Spleen (tissue), 7 donors: Measurements from ENCODE around the gene SLC26A8.

Experiments
- POLR2A ChIP-seq, 3 donors: fragments of 450-650 bp; IDR thresholded peaks; one replicate each; pipeline ENCODE4 v1.5.1; 2017; ENCODE audit warnings: antibody characterized with exemption in 3 of 3, mild to moderate bottlenecking in 1 of 3
- POLR2AphosphoS5 ChIP-seq, 3 donors: sonication (generic); formaldehyde crosslinking; IDR thresholded peaks; one replicate each; pipeline ENCODE4 v1.5.1; 2017; ENCODE audit warnings: antibody characterized with exemption in 3 of 3
- TF ChIP-seq, protein P1 (sequence below), 11 experiments: fragments of 200-600 bp in 7 of 11; fragments of 450-650 bp in 4 of 11; sonication (generic) in 4 of 11; IDR thresholded peaks in 8 of 11; conservative IDR thresholded peaks in 3 of 11; 1 replicate in 7 of 11; 2 replicates in 4 of 11; pipeline versions ENCODE4 v1.4.0 to v1.8.0; 2016 to 2021; ENCODE audit warnings: antibody characterized with exemption in 11 of 11, inconsistent platforms in 4 of 11, mild to moderate bottlenecking in 1 of 11
- donor health status: DM: no; HTN: no; CAD: no; lungs with moderate emphysema.
- donor health status: DM: no; HTN: no; CAD: no.
- donor health status: DM: no; HTN: no; CAD: no.

DNA sequence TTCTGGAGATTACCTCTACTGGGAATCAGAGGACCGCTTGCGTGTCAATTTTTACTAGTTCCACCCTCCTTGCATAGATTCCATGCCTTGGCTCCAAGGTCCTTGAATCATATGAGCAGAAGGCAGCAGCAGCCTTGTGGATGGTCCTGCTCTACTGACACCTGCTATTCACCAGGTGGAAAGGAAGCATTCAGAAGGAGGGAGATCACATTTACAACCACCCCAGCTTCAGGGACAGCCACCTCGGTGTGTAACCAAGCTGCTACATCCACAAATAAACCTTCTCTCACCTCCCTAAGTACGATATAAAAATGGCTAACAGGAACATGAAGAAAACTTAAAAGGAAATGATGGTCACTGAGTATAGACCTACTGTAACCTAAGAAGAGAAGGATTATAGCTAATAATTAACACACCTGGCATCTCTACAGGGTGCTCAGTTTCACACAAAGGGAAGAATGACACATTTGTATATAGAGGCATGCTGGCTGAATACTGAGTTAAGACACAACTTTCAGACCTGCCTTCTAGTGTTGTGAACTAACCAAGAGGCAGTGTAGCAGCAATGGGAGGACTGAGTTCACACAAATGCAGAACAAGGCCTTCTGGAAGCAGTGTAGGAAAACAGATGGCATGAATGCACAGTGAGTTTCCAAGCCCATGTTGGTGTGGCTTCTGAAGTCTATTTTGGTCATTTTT, 57.2 kb downstream of the SLC26A8 start:
- TF ChIP-seq, protein P1, sequence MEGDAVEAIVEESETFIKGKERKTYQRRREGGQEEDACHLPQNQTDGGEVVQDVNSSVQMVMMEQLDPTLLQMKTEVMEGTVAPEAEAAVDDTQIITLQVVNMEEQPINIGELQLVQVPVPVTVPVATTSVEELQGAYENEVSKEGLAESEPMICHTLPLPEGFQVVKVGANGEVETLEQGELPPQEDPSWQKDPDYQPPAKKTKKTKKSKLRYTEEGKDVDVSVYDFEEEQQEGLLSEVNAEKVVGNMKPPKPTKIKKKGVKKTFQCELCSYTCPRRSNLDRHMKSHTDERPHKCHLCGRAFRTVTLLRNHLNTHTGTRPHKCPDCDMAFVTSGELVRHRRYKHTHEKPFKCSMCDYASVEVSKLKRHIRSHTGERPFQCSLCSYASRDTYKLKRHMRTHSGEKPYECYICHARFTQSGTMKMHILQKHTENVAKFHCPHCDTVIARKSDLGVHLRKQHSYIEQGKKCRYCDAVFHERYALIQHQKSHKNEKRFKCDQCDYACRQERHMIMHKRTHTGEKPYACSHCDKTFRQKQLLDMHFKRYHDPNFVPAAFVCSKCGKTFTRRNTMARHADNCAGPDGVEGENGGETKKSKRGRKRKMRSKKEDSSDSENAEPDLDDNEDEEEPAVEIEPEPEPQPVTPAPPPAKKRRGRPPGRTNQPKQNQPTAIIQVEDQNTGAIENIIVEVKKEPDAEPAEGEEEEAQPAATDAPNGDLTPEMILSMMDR (IDR thresholded peaks at IDR 0.05 in 8 of 11, conservative IDR thresholded peaks at IDR 0.05 in 3 of 11) = no peak
- no peak for TF ChIP-seq POLR2A (IDR thresholded peaks at IDR 0.05)
- TF ChIP-seq POLR2AphosphoS5 (IDR thresholded peaks at IDR 0.05) = no peak
